ENCODE results near the gene STAT5B.
"Not testable (repeated sequence)": the region's sequence is repeated elsewhere in the genome, so short reads cannot be mapped to it uniquely, and the experiment has no call there.

The STAT5B gene

GRCh38 chr17:42191275-42191608 is 84.9 kb downstream of the STAT5B start:
- no peak for DNase-seq

GRCh38 chr17:42190491-42191274 is 85.5 kb downstream of the STAT5B start:
- DNase-seq, result no peak

- no peak for DNase-seq
Measured at GRCh38 chr17:42189651-42189965, 86.6 kb downstream of the STAT5B start.

- DNase-seq, result no peak
Measured at GRCh38 chr17:42188749-42189650, 87.2 kb downstream of the STAT5B start.

- no peak for DNase-seq
Measured at GRCh38 chr17:42187833-42188232, 88.4 kb downstream of the STAT5B start.

- not testable (repeated sequence) for DNase-seq
Measured at GRCh38 chr17:42186191-42186590, 90.0 kb downstream of the STAT5B start.

- no peak for DNase-seq
Measured at GRCh38 chr17:42185621-42185930, 90.6 kb downstream of the STAT5B start.

- DNase-seq, result no peak
Measured at GRCh38 chr17:42184713-42185620, 91.2 kb downstream of the STAT5B start, which contains the start of gene HCRT. HCRT (minus strand) TSS chr17:42185452; CDS start chr17:42185365, 87 bp downstream.

- DNase-seq, result peak; percentile 80
Measured at GRCh38 chr17:42183741-42184711, 92.2 kb downstream of the STAT5B start.

GRCh38 chr17:42182927-42183734 is 93.1 kb downstream of the STAT5B start:
- no peak for DNase-seq

GRCh38 chr17:42181851-42182207 is 94.4 kb downstream of the STAT5B start:
- DNase-seq, result no peak

- DNase-seq, result peak; percentile 96
Measured at GRCh38 chr17:42180922-42181850, 95.0 kb downstream of the STAT5B start, which contains the start of gene KCNH4. KCNH4 (minus strand) TSS chr17:42181142; CDS start chr17:42180945, 197 bp downstream.

- DNase-seq, result peak; percentile 37
Measured at GRCh38 chr17:42180411-42180921, 95.7 kb downstream of the STAT5B start.

GRCh38 chr17:42179911-42180410 is 96.2 kb downstream of the STAT5B start:
- peak; percentile 50 for DNase-seq

GRCh38 chr17:42179335-42179734 is 96.9 kb downstream of the STAT5B start:
- DNase-seq, result no peak

GRCh38 chr17:42178817-42179216 is 97.4 kb downstream of the STAT5B start:
- no peak for DNase-seq

- DNase-seq, result no peak
Measured at GRCh38 chr17:42177684-42178083, 98.5 kb downstream of the STAT5B start.

GRCh38 chr17:42174126-42174783 is 101.9 kb downstream of the STAT5B start:
- DNase-seq, result no peak

GRCh38 chr17:42171831-42172230 is 104.4 kb downstream of the STAT5B start:
- no peak for DNase-seq

Measured in NCI-H82 (cell line).